Body of pancreas (tissue), 4 donors: ENCODE data around the gene GNRHR. TPM values are rescaled to one million over a fixed set of nuclear protein-coding genes. Genes with fewer than 3 reads are reported as not detected.
"Not testable (repeated sequence)": the region's sequence is repeated elsewhere in the genome, so short reads cannot be mapped to it uniquely, and the experiment has no call there.

Source experiments
- ATAC-seq: fragments of 150-250 bp; one replicate; pipeline ENCODE4 v1.9.1; 2016
- DNase-seq, 4 donors: peaks; one replicate each; pipeline ENCODE4 v3.0.0-alpha.2; 2019
- H3K27ac ChIP-seq, 4 donors: fragments of 200-600 bp; sonication (generic); 1 replicate in 3 of 4; 2 replicates in 1 of 4; pipeline versions ENCODE4 v1.5.1 to v1.6.1; 2016 to 2019; ENCODE audit warnings: mild to moderate bottlenecking in 1 of 4, mixed read lengths in 1 of 4, moderate library complexity in 1 of 4
- H3K27me3 ChIP-seq, 2 donors: fragments of 200-600 bp; sonication (generic); one replicate each; pipeline ENCODE4 v1.6.0; 2016; ENCODE audit warnings: mild to moderate bottlenecking in 1 of 2
- H3K36me3 ChIP-seq, 2 donors: fragments of 200-600 bp; sonication (generic); replicated peaks in 1 of 2; 2 replicates each; pipeline ENCODE4 v1.5.1; 2016; ENCODE audit warnings: low read depth in 2 of 2; ENCODE audit not compliant: insufficient read depth in 1 of 2
- H3K4me1 ChIP-seq: fragments of 200-600 bp; sonication (generic); one replicate; pipeline ENCODE4 v1.6.0; 2016
- H3K4me3 ChIP-seq, 2 donors: fragments of 200-600 bp; sonication (generic); 1 replicate in 1 of 2; 2 replicates in 1 of 2; pipeline ENCODE4 v1.5.1; 2016 to 2019
- H3K9me3 ChIP-seq, 3 donors: fragments of 200-600 bp; sonication (generic); 1 replicate in 2 of 3; 2 replicates in 1 of 3; pipeline ENCODE4 v1.5.1; 2016
- CTCF ChIP-seq, 7 experiments: fragments of 450-650 bp in 4 of 7; fragments of 200-600 bp in 3 of 7; sonication (generic) in 3 of 7; IDR thresholded peaks; one replicate each; pipeline ENCODE4 v1.5.1; 2016 to 2019; ENCODE audit warnings: antibody characterized with exemption in 7 of 7
- POLR2A ChIP-seq, 3 donors: fragments of 450-650 bp; IDR thresholded peaks; one replicate each; pipeline ENCODE4 v1.6.1; 2016; ENCODE audit warnings: antibody characterized with exemption in 3 of 3, mild to moderate bottlenecking in 2 of 3
- WGBS, 2 donors: methylation state at CpG; one replicate each; pipeline ENCODE4 v1.1.5; 2017; 5-methylcytosine and 5-hydroxymethylcytosine counted together
- intact Hi-C: fragments of 100-400 bp; cut with DNase I; formaldehyde crosslinking; loops from one replicate; pipeline ENCODE4 v1.15.1; 2023
- total RNA-seq, 2 donors: library from RNA; depleted of rRNA; stranded (reverse); fragments of >200 nt; gene quantifications; one replicate each; pipeline ENCODE4 v1.1.0, GENCODE V29; 2016

Gene GNRHR
- total RNA-seq, 2 donors from 2014 or later = not detected

DNA sequence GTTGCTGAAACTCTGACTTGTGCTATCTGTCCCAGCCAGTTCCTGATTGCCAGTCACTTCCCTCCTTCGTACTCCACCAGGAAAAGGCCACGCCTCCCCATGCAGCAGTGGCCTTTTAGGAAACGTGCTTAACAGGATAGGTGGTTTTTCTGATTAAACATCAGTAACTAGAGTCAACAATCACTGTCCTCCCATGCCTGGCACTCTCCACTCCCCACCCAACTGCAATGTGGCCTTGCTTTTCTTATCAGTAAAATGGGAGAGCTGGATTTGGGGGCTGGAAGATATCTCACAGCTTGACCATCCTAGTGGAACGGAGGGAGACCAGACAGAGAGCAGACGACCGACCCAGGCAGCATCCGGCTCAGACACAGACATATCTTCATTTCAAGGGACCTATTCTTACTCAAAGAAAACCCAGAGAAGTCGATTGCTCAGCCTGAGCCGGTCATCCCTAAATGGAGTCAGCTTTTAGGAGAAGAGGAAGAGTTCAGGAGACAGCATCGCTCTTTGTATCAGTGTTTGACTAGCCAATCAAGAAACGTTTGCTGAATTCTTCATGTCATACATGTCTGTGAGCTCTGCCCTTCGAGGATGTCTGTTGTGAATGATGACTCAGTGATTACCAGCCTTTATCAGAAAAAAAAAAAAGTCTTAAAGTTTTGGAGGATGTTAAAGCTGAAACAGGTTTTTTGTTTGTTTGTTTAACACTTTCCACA, 40.5 kb downstream of the GNRHR start:
- Histone ChIP-seq H3K27ac (no peak overlapping the region), H3K4me1 (no peaks in the 10 kb centered on the region), H3K27me3 (no peaks in the 10 kb centered on the region), H3K36me3 (no peaks in the 10 kb centered on the region), H3K9me3 (no peaks in the 10 kb centered on the region), H3K4me3 (no peak overlapping the region)
- 72% methylated on average over 12 of the region's 12 CpGs for WGBS, 2 donors
- ATAC-seq (no peak), DNase-seq (no peak)
- intact Hi-C loops = no loop called here
- TF ChIP-seq POLR2A (IDR thresholded peaks at IDR 0.05) (no peak), CTCF (IDR thresholded peaks at IDR 0.05) (no peak)

DNA sequence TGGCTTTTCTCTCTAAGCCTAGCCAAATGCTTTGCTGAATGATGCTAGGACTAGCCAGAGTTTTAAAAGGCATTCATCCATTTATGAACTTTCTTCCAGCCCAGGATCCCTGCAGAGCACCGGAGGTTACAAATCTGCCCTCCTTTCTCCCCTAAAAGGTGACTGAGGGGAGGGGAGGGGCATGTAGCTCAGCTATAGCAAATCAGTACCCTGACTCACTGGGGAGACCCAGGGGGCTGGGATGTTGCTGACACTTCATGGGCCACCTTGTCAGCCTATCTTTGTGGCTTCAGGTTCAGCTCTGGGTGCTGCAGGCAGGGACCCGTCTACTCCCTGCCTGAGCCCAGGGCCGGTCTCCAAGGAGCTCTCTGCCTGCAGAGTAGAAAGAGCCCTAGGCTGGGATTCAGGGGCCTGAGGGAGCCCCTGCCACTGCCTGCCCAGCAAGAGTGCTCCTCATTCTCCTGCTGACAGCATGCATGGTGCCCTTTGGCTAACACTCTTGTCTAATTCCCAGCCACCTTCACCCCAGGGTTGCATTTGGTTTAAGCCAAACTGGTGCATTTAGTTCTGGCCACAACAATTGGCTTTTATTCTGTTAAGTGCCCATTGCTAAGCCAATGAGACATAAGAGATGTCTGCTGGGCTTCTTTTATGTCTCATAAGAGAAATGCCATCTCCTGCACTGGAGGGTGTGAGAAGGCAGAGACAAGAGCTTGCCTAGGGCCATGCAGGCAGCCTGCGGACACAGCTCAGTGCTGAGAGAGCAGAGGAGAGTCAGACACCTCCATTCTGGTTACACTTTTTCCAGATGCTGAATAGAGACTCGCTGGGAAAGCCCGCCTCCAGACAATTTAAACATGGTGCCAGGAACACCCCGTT, 41.3 kb downstream of the GNRHR start:
- intact Hi-C loops = no loop called here
- TF ChIP-seq CTCF (IDR thresholded peaks at IDR 0.05) (no peak), POLR2A (IDR thresholded peaks at IDR 0.05) (no peak)
- 78 to 81% methylated on average over 5 to 7 of the region's 7 CpGs for WGBS, 2 donors

DNA sequence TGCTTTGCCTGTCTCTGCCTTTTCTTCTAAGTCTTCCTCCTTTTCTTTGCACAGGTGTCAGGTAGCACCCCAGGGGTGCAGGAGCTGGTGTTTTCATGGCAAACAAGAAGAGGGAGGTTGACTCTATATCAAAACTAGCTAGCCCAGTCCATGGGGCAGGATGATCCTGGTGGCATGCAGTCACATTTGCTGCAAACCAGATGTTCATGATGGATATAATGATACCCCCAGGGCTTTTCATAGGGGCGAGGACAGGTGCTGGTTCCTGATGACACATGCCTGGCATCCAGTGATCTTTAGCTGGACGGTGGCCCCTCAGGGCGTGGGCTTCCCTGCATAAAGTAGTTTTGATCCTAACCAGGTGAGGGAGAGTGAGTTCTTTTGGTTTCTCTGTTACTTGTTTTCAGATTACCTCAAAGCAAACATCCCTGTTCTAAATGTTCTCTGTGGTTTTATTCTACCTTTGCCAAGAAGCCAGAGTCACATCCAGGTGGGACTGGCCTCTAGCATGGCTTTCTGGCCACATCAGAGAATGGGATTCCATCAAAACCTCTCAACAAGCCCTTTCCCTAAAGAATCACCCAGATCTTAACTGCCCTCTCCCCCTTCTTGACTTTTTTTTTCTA, 42.1 kb downstream of the GNRHR start:
- DNase-seq = no peak
- no peak for ATAC-seq
- Histone ChIP-seq H3K36me3 (no peaks in the 10 kb centered on the region), H3K4me3 (no peak overlapping the region), H3K27me3 (no peaks in the 10 kb centered on the region), H3K4me1 (no peaks in the 10 kb centered on the region), H3K27ac (no peak overlapping the region), H3K9me3 (no peaks in the 10 kb centered on the region)
- no peak for TF ChIP-seq CTCF (IDR thresholded peaks at IDR 0.05)
- no peak for TF ChIP-seq POLR2A (IDR thresholded peaks at IDR 0.05)
- intact Hi-C loops = no loop called here
- WGBS, 2 donors = 90 to 100% methylated on average over 3 of the region's 3 CpGs

More for the DNA sequence above, 41.3 kb downstream of the GNRHR start:
- Histone ChIP-seq H3K9me3 (no peaks in the 10 kb centered on the region), H3K4me1 (no peaks in the 10 kb centered on the region), H3K27ac (no peak overlapping the region), H3K27me3 (no peaks in the 10 kb centered on the region), H3K36me3 (no peaks in the 10 kb centered on the region), H3K4me3 (no peak overlapping the region)
- no peak for ATAC-seq
- DNase-seq = no peak

DNA sequence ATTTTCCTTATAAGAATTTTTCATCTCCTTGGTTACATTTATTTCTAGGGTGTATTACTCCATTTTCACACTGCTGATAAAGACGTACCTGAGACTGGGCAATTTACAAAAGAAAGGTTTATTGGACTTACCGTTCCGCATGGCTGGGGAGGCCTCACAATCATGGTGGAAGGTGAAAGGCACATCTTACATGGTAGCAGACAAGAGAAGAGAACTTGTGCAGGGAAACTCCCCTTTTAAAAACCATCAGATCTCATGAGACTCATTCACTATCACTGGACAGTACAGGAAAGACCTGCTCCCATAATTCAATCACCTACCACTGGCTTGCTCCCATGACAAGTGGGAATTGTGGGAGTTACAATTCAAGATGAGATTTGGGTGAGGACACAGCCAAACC, 47.5 kb downstream of the GNRHR start:
- H3K4me3 ChIP-seq, DNase-seq, H3K9me3 ChIP-seq, H3K4me1 ChIP-seq, ATAC-seq, H3K27me3 ChIP-seq, H3K36me3 ChIP-seq, H3K27ac ChIP-seq, intact Hi-C loops: not testable (repeated sequence)
- WGBS, 2 donors = 91 to 96% methylated on average over 3 of the region's 3 CpGs

- Histone ChIP-seq H3K27me3 (no peaks in the 10 kb centered on the region), H3K4me1 (peaks cover 12% of the 10 kb centered on the region), H3K4me3 (no peak overlapping the region), H3K27ac (no peak overlapping the region), H3K9me3 (no peaks in the 10 kb centered on the region), H3K36me3 (no peaks in the 10 kb centered on the region)
- DNase-seq (no peak), ATAC-seq (no peak)
- WGBS, 2 donors = 87 to 93% methylated on average over 2 of the region's 2 CpGs
- no peak for TF ChIP-seq CTCF (IDR thresholded peaks at IDR 0.05)
- no peak for TF ChIP-seq POLR2A (IDR thresholded peaks at IDR 0.05)
- intact Hi-C loops = no loop called here
Measured at GRCh38 chr4:67704843-67705242, 49.3 kb downstream of the GNRHR start.
